Neural crest cell (in vitro differentiated cells): ENCODE measurements around the gene PSME1. TPM values are rescaled to one million over a fixed set of nuclear protein-coding genes. Genes with fewer than 3 reads are reported as not detected.

ENCODE experiments used
- DNase-seq: peaks from one replicate; pipeline ENCODE4 v3.0.0; 2021; ENCODE audit warnings: low read depth, mixed read lengths, low spot score
- H3K27ac Mint-ChIP-seq: one replicate; pipeline ENCODE4 v1.8.0; 2021; ENCODE audit warnings: mild to moderate bottlenecking, mixed read lengths; ENCODE audit not compliant: unreplicated experiment
- H3K27me3 Mint-ChIP-seq: 2 replicates; pipeline ENCODE4 v1.8.0; 2021; ENCODE audit warnings: low read depth, mild to moderate bottlenecking, mixed read lengths
- H3K36me3 Mint-ChIP-seq: 2 replicates; pipeline ENCODE4 v1.8.0; 2021; ENCODE audit warnings: low read depth, mild to moderate bottlenecking, mixed read lengths
- H3K4me1 Mint-ChIP-seq: 2 replicates; pipeline ENCODE4 v1.8.0; 2021; ENCODE audit warnings: mixed read lengths
- H3K4me3 Mint-ChIP-seq: one replicate; pipeline ENCODE4 v1.8.0; 2021; ENCODE audit warnings: mild to moderate bottlenecking, mixed read lengths
- H3K9me3 Mint-ChIP-seq: 2 replicates; pipeline ENCODE4 v1.8.0; 2021; ENCODE audit warnings: mixed read lengths
- microRNA-seq: library from miRNA; unstranded; fragments of <30 nt; microRNA quantifications from one replicate; pipeline ENCODE4, GENCODE V29; 2020
- total RNA-seq: library from RNA; stranded (reverse); gene quantifications from 2 replicates; pipeline ENCODE4 v1.2.1, GENCODE V29; 2021
- TF ChIP-seq, protein P1 (sequence below): fragments of 200-600 bp; sonication (generic); conservative IDR thresholded peaks from 2 replicates; pipeline ENCODE4 v1.5.0; 2021; ENCODE audit warnings: antibody characterized with exemption, mild to moderate bottlenecking

Gene PSME1
- total RNA-seq, 1 donor from 2014 or later, result 88.5 TPM

DNA sequence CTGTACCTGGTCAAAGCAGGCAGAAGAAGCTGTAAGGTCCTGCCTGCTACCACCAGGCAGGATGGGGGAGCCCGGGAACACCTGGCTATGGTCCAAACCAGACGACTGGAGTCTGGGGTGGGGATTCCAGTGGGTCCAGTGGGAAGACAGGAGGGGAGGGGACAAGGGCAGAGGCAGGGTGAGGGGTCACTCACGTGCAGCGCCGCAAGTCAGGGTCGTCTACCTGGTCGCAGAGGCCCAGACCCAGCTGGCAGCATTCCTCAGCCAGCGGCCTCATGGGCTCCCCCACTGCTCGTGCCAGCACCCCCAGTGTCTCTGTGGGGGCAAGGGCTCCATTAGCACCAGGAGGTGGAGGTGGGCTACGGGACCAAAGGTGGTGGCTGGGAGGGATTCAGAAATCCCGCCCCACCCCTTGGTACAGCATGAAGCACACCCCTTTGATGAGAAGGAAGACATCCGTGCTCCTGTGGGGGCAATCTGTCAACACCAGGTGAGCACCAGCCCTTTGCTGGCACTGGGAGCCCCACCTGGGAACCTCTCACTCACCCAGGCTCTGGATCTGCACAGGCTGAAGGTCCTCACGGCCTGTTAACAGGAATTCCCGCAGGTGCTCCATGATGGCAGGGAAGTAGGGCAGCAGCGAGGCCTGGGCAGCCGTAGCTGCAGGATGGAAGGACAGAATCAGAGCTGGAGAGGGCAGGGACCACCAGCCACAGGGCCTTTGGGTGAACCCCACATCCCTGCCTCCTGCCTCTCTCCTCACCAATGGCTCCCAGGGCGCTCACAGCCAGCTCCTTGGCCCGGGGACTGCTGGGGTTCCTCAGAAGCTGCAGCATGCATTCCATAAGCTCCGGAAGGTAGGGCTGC, 48.3 kb downstream of the PSME1 start:
- peaks cover 25% of the 10 kb centered on the region for H3K4me1 Mint-ChIP-seq
- no peaks in the 10 kb centered on the region for H3K9me3 Mint-ChIP-seq
- no peak overlapping the region for H3K27ac Mint-ChIP-seq
- TF ChIP-seq, protein P1, sequence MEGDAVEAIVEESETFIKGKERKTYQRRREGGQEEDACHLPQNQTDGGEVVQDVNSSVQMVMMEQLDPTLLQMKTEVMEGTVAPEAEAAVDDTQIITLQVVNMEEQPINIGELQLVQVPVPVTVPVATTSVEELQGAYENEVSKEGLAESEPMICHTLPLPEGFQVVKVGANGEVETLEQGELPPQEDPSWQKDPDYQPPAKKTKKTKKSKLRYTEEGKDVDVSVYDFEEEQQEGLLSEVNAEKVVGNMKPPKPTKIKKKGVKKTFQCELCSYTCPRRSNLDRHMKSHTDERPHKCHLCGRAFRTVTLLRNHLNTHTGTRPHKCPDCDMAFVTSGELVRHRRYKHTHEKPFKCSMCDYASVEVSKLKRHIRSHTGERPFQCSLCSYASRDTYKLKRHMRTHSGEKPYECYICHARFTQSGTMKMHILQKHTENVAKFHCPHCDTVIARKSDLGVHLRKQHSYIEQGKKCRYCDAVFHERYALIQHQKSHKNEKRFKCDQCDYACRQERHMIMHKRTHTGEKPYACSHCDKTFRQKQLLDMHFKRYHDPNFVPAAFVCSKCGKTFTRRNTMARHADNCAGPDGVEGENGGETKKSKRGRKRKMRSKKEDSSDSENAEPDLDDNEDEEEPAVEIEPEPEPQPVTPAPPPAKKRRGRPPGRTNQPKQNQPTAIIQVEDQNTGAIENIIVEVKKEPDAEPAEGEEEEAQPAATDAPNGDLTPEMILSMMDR, result no peak
- H3K4me3 Mint-ChIP-seq, result peak overlapping the region; percentile 38
- peaks cover 5% of the 10 kb centered on the region for H3K27me3 Mint-ChIP-seq
- H3K36me3 Mint-ChIP-seq, result peaks cover 8% of the 10 kb centered on the region
- no peak for DNase-seq

DNA sequence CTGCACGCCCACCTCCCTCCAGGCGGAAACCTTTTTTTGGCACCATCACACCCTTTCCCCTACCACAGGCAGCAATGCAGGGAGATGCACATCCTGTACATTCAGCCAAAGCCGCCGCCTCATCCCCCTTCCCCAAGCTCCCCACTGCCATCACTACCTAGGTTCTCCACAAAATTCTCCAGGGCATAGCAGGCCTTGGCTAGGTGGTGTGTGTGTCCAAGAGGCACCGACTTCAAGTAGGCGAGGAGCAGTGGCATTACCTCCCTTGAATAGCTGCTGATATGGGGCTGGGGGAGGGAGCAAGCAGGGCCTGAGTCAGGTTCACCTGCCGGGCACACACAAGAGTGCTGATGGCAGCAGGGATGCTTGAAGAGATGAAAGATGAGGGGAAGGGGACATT, 49.0 kb downstream of the PSME1 start:
- peaks cover 24% of the 10 kb centered on the region for H3K4me1 Mint-ChIP-seq

DNA sequence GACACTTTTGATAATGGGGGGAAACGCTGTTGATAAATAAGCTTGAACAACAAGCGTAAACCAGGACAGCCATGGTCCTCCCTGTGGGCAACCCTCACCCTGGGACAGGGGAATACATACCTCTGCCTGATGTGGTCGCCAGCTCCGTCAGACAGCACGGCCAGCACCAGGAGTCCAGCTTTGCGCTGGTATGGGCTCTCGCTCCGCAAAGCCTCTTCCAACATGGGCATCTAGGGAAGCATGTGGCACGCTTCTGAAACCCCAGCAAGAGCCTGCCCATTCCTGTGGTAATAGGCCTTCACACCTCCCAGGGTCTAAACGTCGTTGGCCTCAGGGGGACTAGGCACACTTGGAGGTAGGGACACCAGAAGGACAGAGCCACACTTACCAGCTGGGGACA, 49.7 kb downstream of the PSME1 start:
- peaks cover 5% of the 10 kb centered on the region for H3K36me3 Mint-ChIP-seq

More for the DNA sequence above, 49.0 kb downstream of the PSME1 start:
- no peak for DNase-seq
- TF ChIP-seq, protein P1, result no peak
- Mint-ChIP-seq H3K9me3 (no peaks in the 10 kb centered on the region), H3K36me3 (peaks cover 5% of the 10 kb centered on the region), H3K4me3 (peak overlapping the region; percentile 44), H3K27me3 (peaks cover 3% of the 10 kb centered on the region), H3K27ac (no peak overlapping the region)

DNA sequence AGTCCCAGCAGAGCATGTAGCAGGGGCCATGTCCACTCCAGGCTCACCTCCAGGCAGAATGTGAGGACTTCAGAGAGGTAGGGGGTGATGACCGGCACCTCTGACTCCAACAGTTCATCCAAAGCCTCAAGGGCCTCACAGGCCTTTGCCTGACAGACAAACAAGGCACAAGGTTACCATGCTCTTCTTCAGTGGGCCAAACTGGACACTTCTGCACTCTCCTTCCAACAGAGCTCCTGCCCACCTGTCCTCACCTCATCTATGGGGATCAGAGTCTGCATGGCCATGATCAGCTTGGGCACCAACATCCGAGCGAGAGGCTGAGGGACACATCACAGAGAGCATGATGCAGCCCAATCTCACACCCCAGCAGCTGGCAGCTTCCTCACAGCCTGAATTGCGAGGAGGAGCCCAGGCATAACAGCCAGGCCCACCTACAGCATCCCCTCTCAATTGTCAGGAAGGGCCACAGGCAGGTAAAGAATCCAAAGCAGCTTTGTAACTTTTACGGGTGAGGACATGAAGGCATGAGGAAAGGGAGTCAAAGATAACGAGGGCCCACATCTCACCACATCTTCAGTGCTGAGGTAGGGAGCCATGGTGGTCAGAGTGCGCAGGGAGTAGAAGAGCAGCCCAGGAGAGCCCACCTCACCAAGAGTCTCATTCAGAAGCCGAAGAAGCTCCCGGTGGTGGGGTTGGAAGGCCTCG, 51.0 kb downstream of the PSME1 start:
- DNase-seq, result no peak
- H3K4me1 Mint-ChIP-seq, result peaks cover 24% of the 10 kb centered on the region
- TF ChIP-seq, protein P1, result no peak
- peaks cover 3% of the 10 kb centered on the region for H3K27me3 Mint-ChIP-seq
- H3K4me3 Mint-ChIP-seq, result peak overlapping the region; percentile 98
- no peaks in the 10 kb centered on the region for H3K9me3 Mint-ChIP-seq
- H3K36me3 Mint-ChIP-seq, result peaks cover 7% of the 10 kb centered on the region
- no peak overlapping the region for H3K27ac Mint-ChIP-seq

More for the DNA sequence above, 49.7 kb downstream of the PSME1 start:
- H3K9me3 Mint-ChIP-seq, result no peaks in the 10 kb centered on the region
- H3K27ac Mint-ChIP-seq, result no peak overlapping the region
- H3K4me1 Mint-ChIP-seq, result peaks cover 23% of the 10 kb centered on the region
- peaks cover 3% of the 10 kb centered on the region for H3K27me3 Mint-ChIP-seq
- peak overlapping the region; percentile 67 for H3K4me3 Mint-ChIP-seq
- TF ChIP-seq, protein P1, result no peak
- no peak for DNase-seq

DNA sequence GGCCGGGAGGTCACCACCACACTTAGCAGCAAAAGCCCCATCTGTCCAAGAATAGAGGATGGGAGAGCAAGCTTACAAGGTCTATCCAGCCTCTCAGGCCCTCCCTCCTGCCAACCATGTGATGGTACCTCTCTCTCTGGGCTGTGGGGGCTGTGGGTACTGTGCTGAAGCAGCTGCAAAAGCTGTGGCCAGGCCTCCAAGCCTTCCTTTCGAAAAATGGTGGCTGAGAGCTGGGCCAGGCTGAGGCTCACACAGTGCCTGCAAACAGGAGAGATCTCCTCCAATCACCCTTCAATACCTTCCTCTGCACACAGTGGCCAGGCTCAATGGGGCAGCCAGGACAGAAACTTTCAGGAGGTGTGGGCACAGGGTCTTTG, 51.5 kb downstream of the PSME1 start:
- Mint-ChIP-seq H3K27me3 (peaks cover 3% of the 10 kb centered on the region), H3K27ac (peak overlapping the region; percentile 52), H3K9me3 (no peaks in the 10 kb centered on the region), H3K4me3 (peak overlapping the region; percentile 98), H3K4me1 (peaks cover 29% of the 10 kb centered on the region), H3K36me3 (peaks cover 8% of the 10 kb centered on the region)
- no peak for DNase-seq
- TF ChIP-seq, protein P1, result no peak

Small RNAs within 50 kb of the gene (microRNA-seq; reads per million reads assigned to microRNA genes)
- gene MIR7703, result not detected

Other genes starting within 250 kb of the PSME1 start
- 17.4 and 19.7 TPM in 2 replicates for gene DHRS4, start 182.4 kb upstream of the PSME1 start, total RNA-seq
- 15.1 and 17.1 TPM in 2 replicates for gene DHRS4L2, start 147.3 kb upstream of the PSME1 start, total RNA-seq
- 9.3 and 9.4 TPM in 2 replicates for gene CARMIL3, start 84.2 kb upstream of the PSME1 start, total RNA-seq
- not detected in 2 replicates for gene CPNE6, start 64.6 kb upstream of the PSME1 start, total RNA-seq
- 26.1 and 26.7 TPM in 2 replicates for gene PCK2, start 41.9 kb upstream of the PSME1 start, total RNA-seq
- gene DCAF11, start 21.4 kb upstream of the PSME1 start, total RNA-seq, result 52.5 and 53.9 TPM in 2 replicates
- 1.2 and 2.3 TPM in 2 replicates for gene NRL, start 21.2 kb upstream of the PSME1 start, total RNA-seq
- 0.42 and 0.66 TPM in 2 replicates for gene FITM1, start 5.5 kb upstream of the PSME1 start, total RNA-seq
- 28.3 and 30.3 TPM in 2 replicates for gene EMC9, start 5.4 kb downstream of the PSME1 start, total RNA-seq
- 125 and 131 TPM in 2 replicates for gene PSME2, start 10.4 kb downstream of the PSME1 start, total RNA-seq
- 65.5 and 82.2 TPM in 2 replicates for gene RNF31, start 11.3 kb downstream of the PSME1 start, total RNA-seq
- gene IRF9, start 25.1 kb downstream of the PSME1 start, total RNA-seq, result 22.9 and 23.0 TPM in 2 replicates
- 160 and 163 TPM in 2 replicates for gene REC8, start 35.9 kb downstream of the PSME1 start, total RNA-seq
- 88.3 and 88.7 TPM in 2 replicates for gene IPO4, start 52.6 kb downstream of the PSME1 start, total RNA-seq
- gene TM9SF1, start 59.2 kb downstream of the PSME1 start, total RNA-seq, result 45.6 and 47.4 TPM in 2 replicates
- gene TSSK4, start 69.5 kb downstream of the PSME1 start, total RNA-seq, result 0.47 and 0.48 TPM in 2 replicates
- 42.2 and 44.7 TPM in 2 replicates for gene CHMP4A, start 77.3 kb downstream of the PSME1 start, total RNA-seq
- gene MDP1, start 79.9 kb downstream of the PSME1 start, total RNA-seq, result 19.0 and 25.9 TPM in 2 replicates
- gene NEDD8, start 96.2 kb downstream of the PSME1 start, total RNA-seq, result 191 and 208 TPM in 2 replicates
- 64.0 and 66.2 TPM in 2 replicates for gene GMPR2, start 96.7 kb downstream of the PSME1 start, total RNA-seq
- 63.4 and 66.7 TPM in 2 replicates for gene TINF2, start 106.4 kb downstream of the PSME1 start, total RNA-seq
- 4.5 and 6.4 TPM in 2 replicates for gene TGM1, start 127.0 kb downstream of the PSME1 start, total RNA-seq
- gene RABGGTA, start 135.4 kb downstream of the PSME1 start, total RNA-seq, result 22.8 and 25.4 TPM in 2 replicates
- gene DHRS1, start 163.6 kb downstream of the PSME1 start, total RNA-seq, result 17.2 and 19.1 TPM in 2 replicates
- 34.5 and 34.8 TPM in 2 replicates for gene NOP9, start 163.7 kb downstream of the PSME1 start, total RNA-seq
- gene CIDEB, start 171.8 kb downstream of the PSME1 start, total RNA-seq, result not detected in 2 replicates
- gene LTB4R2, start 173.9 kb downstream of the PSME1 start, total RNA-seq, result 7.9 and 9.4 TPM in 2 replicates
- gene LTB4R, start 175.3 kb downstream of the PSME1 start, total RNA-seq, result 4.7 and 5.3 TPM in 2 replicates
- 0.49 TPM in 1 of 2 replicates, not detected in the other for gene ADCY4, start 198.9 kb downstream of the PSME1 start, total RNA-seq
- gene RIPK3, start 203.8 kb downstream of the PSME1 start, total RNA-seq, result not detected in 2 replicates
- gene NFATC4, start 232.0 kb downstream of the PSME1 start, total RNA-seq, result 44.3 and 47.8 TPM in 2 replicates